GM18520 (cell line): ENCODE data around the gene AQP3.
"Not testable (repeated sequence)": the region's sequence is repeated elsewhere in the genome, so short reads cannot be mapped to it uniquely, and the experiment has no call there.

Experiments
- ATAC-seq: cut with Tn5 transposase; IDR thresholded peaks from one replicate; pipeline ENCODE4 v1.9.1; 2021; ENCODE audit not compliant: unreplicated experiment

The AQP3 gene

GRCh38 chr9:33416996-33417395 lies 30.4 kb downstream of the AQP3 start:
- ATAC-seq: no peak

- ATAC-seq: no peak
Measured at GRCh38 chr9:33415501-33416038, 31.8 kb downstream of the AQP3 start.

- no peak for ATAC-seq
Measured at GRCh38 chr9:33414889-33415500, 32.4 kb downstream of the AQP3 start.

GRCh38 chr9:33414268-33414667 lies 33.1 kb downstream of the AQP3 start:
- no peak for ATAC-seq

- no peak for ATAC-seq
Measured at GRCh38 chr9:33408087-33408486, 39.3 kb downstream of the AQP3 start.

- ATAC-seq: no peak
Measured at GRCh38 chr9:33407061-33407460, 40.3 kb downstream of the AQP3 start.

GRCh38 chr9:33404788-33405362 lies 42.5 kb downstream of the AQP3 start:
- no peak for ATAC-seq

GRCh38 chr9:33403941-33404787 lies 43.2 kb downstream of the AQP3 start:
- ATAC-seq: no peak

- not testable (repeated sequence) for ATAC-seq
Measured at GRCh38 chr9:33402371-33402770, 45.0 kb downstream of the AQP3 start, which contains the start of gene AQP7. TSS of gene AQP7 (minus strand) at chr9:33402568. CDS start at chr9:33401262, 1,306 bp downstream.

GRCh38 chr9:33401809-33402208 lies 45.6 kb downstream of the AQP3 start:
- ATAC-seq: not testable (repeated sequence)

GRCh38 chr9:33399047-33399446 lies 48.3 kb downstream of the AQP3 start:
- ATAC-seq: not testable (repeated sequence)

- ATAC-seq: not testable (repeated sequence)
Measured at GRCh38 chr9:33397801-33398200, 49.6 kb downstream of the AQP3 start.

GRCh38 chr9:33395159-33395879 lies 52.1 kb downstream of the AQP3 start:
- ATAC-seq: not testable (repeated sequence)

- ATAC-seq: not testable (repeated sequence)
Measured at GRCh38 chr9:33393986-33394385, 53.4 kb downstream of the AQP3 start.

GRCh38 chr9:33393581-33393980 lies 53.8 kb downstream of the AQP3 start:
- ATAC-seq: no peak

GRCh38 chr9:33392591-33393021 lies 54.8 kb downstream of the AQP3 start:
- not testable (repeated sequence) for ATAC-seq
